ENCODE measurements around the gene KLHDC1. TPM values are rescaled to one million over a fixed set of nuclear protein-coding genes. Genes with fewer than 3 reads are reported as not detected.

The KLHDC1 gene
- polyA plus RNA-seq, 1 of the 3 experiments (the other 2 are of a cell fraction) = 0.31 TPM

DNA sequence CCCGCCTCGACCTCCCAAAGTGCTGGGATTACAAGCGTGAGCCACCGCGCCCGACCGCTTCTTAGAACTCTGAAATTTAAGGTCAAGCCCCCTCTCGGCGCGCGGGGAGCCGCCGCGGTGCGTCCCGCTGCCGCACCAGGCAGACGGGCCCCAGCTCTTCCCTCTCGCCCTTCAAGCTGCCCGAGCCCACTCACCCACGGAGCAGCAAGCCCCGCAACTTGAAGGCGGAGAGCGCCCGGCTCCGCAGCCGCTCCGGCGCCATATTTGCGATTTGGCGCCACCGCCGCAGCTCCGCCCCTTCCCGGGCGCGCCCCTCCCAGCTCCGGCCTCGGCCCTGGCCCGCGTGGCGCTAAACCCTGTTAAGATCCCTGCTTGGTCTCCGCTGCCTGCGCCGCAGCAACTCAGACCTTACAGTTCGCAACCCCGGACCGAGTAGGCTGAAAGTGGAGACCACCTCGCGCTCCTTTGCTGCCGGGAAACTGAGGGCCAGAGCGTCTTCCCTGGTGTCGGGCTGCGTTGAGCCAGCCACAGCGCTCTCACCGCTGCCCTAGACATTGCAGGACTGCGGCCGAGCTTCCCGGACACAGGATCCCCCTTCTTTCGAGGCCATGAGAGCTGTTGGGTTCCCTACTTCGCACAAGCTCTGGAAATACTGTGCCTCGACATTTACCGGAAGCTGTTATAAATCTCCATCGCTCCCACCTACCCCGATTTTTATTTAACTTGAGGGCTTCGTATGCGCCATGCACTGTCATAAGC, 4.8 kb upstream of the KLHDC1 start, which contains the start of gene POLE2:
Gene POLE2 (minus strand): TSS at position 273 of the 759 bp plus-strand sequence. CDS start 11 bp downstream, at position 262.
- H3K27ac ChIP-seq (ENCODE audit: low read depth in 2 of 2, low read length in 1 of 2) = peak within 1 kb of the TSS; percentile 34 to 89; a peak in 3 of 4 replicates
- ChIA-PET POLR2A (interaction anchor here (0.6 to 1.7 kb wide), 8 partner anchors 11 to 84 kb away, joined by 3 to 9 read pairs (median 4); partner anchors contain the start of genes DNAAF2 and KLHDC2), CTCF (interaction anchor here (1.2 to 2.6 kb wide), 4 partner anchors 23 to 101 kb away, joined by 3 to 9 read pairs (median 4); partner anchors contain the start of genes DNAAF2, KLHDC2 and RPS29)
- H3K9ac ChIP-seq = peak within 1 kb of the TSS; percentile 81
- H3K4me2 ChIP-seq = peak within 1 kb of the TSS; percentile 77
- peaks cover 0 to 4% of the 10 kb centered on the region in 2 experiments; a peak in 1 of 4 replicates for H3K4me1 ChIP-seq (ENCODE audit: control insufficient read depth in 1 of 2, insufficient read depth in 2 of 2, low read depth in 1 of 2, low read length in 1 of 2)
- H3K36me3 ChIP-seq (replicated peaks in 1 of 2; ENCODE audit: control insufficient read depth in 1 of 2, insufficient read depth in 2 of 2, low read length in 1 of 2) = no peaks in the 10 kb centered on the region
- peaks cover 24% of the 10 kb centered on the region for H3F3A ChIP-seq (replicated peaks; ENCODE audit: insufficient read depth)
- peak within 1 kb of the TSS; percentile 52 to 79 for H3K4me3 ChIP-seq (ENCODE audit: low read depth in 2 of 2, low read length in 1 of 2)
- H3K79me2 ChIP-seq (ENCODE audit: insufficient read depth) = peaks cover 14% of the 10 kb centered on the region
- H3K9me3 ChIP-seq = no peaks in the 10 kb centered on the region
- no peaks in the 10 kb centered on the region for H4K20me1 ChIP-seq (ENCODE audit: insufficient read depth)
- H3K9me2 ChIP-seq = no peaks in the 10 kb centered on the region
- peak within 1 kb of the TSS; percentile 100 for H2AFZ ChIP-seq (ENCODE audit: low read depth)
- WGBS (ENCODE audit: low lambda C conversion rate) = 33% methylated on average over 17 of the region's 67 CpGs
- H3K27me3 ChIP-seq (ENCODE audit: insufficient read depth) = no peaks in the 10 kb centered on the region
- TF ChIP-seq, protein P1, sequence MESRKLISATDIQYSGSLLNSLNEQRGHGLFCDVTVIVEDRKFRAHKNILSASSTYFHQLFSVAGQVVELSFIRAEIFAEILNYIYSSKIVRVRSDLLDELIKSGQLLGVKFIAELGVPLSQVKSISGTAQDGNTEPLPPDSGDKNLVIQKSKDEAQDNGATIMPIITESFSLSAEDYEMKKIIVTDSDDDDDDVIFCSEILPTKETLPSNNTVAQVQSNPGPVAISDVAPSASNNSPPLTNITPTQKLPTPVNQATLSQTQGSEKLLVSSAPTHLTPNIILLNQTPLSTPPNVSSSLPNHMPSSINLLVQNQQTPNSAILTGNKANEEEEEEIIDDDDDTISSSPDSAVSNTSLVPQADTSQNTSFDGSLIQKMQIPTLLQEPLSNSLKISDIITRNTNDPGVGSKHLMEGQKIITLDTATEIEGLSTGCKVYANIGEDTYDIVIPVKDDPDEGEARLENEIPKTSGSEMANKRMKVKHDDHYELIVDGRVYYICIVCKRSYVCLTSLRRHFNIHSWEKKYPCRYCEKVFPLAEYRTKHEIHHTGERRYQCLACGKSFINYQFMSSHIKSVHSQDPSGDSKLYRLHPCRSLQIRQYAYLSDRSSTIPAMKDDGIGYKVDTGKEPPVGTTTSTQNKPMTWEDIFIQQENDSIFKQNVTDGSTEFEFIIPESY (IDR thresholded peaks at IDR 0.05; ENCODE audit: borderline replicate concordance, low read depth) = no peak
- TF ChIP-seq MXI1 (IDR thresholded peaks at IDR 0.05; ENCODE audit: low read depth, low read length) (peak; percentile 63; the same call in 1 of the 2 replicates), POLR2AphosphoS5 (IDR thresholded peaks at IDR 0.05; ENCODE audit: low read depth, low read length) (peak; percentile 58), YY1 (IDR thresholded peaks at IDR 0.05; ENCODE audit: low read depth) (peak; percentile 91), GABPA (IDR thresholded peaks at IDR 0.05; ENCODE audit: low read depth) (peak; percentile 58), TAF1 (IDR thresholded peaks at IDR 0.05; ENCODE audit: borderline replicate concordance, low read depth, low read length) (peak; percentile 79; the same call in 1 of the 2 replicates), MEF2A (IDR thresholded peaks at IDR 0.05; ENCODE audit: borderline replicate concordance, low read depth) (no peak), CHD2 (IDR thresholded peaks at IDR 0.05; ENCODE audit: low read length, partially characterized antibody) (no peak), SIN3A (IDR thresholded peaks at IDR 0.05; ENCODE audit: borderline replicate concordance, low read depth, low read length) (0 out of 2 replicates have a peak, but pooled peaks have one; percentile 76), TEAD4 (IDR thresholded peaks at IDR 0.05; ENCODE audit: borderline replicate concordance, insufficient read depth) (no peak), TCF12 (IDR thresholded peaks at IDR 0.05) (no peak), RAD21 (IDR thresholded peaks at IDR 0.05; ENCODE audit: low read length) (no peak), FOSL2 (IDR thresholded peaks at IDR 0.05; ENCODE audit: borderline replicate concordance, low read depth) (no peak), RFX5 (IDR thresholded peaks at IDR 0.05; ENCODE audit: low read length) (no peak), FOXM1 (IDR thresholded peaks at IDR 0.05; ENCODE audit: low read depth) (no peak), IRF3 (IDR thresholded peaks at IDR 0.05; ENCODE audit: low read depth, low read length) (no peak), RCOR1 (IDR thresholded peaks at IDR 0.05; ENCODE audit: low read length) (no peak), NFIC (IDR thresholded peaks at IDR 0.05; ENCODE audit: borderline replicate concordance) (no peak)
- TF ChIP-seq, protein P2, sequence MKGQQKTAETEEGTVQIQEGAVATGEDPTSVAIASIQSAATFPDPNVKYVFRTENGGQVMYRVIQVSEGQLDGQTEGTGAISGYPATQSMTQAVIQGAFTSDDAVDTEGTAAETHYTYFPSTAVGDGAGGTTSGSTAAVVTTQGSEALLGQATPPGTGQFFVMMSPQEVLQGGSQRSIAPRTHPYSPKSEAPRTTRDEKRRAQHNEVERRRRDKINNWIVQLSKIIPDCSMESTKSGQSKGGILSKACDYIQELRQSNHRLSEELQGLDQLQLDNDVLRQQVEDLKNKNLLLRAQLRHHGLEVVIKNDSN (IDR thresholded peaks at IDR 0.05; ENCODE audit: borderline replicate concordance, low read depth) = peak; percentile 44
- TF ChIP-seq, protein P3, sequence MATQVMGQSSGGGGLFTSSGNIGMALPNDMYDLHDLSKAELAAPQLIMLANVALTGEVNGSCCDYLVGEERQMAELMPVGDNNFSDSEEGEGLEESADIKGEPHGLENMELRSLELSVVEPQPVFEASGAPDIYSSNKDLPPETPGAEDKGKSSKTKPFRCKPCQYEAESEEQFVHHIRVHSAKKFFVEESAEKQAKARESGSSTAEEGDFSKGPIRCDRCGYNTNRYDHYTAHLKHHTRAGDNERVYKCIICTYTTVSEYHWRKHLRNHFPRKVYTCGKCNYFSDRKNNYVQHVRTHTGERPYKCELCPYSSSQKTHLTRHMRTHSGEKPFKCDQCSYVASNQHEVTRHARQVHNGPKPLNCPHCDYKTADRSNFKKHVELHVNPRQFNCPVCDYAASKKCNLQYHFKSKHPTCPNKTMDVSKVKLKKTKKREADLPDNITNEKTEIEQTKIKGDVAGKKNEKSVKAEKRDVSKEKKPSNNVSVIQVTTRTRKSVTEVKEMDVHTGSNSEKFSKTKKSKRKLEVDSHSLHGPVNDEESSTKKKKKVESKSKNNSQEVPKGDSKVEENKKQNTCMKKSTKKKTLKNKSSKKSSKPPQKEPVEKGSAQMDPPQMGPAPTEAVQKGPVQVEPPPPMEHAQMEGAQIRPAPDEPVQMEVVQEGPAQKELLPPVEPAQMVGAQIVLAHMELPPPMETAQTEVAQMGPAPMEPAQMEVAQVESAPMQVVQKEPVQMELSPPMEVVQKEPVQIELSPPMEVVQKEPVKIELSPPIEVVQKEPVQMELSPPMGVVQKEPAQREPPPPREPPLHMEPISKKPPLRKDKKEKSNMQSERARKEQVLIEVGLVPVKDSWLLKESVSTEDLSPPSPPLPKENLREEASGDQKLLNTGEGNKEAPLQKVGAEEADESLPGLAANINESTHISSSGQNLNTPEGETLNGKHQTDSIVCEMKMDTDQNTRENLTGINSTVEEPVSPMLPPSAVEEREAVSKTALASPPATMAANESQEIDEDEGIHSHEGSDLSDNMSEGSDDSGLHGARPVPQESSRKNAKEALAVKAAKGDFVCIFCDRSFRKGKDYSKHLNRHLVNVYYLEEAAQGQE (IDR thresholded peaks at IDR 0.05; ENCODE audit: low read depth, low read length) = peak; percentile 22; the same call in 1 of the 2 replicates
- TF ChIP-seq, protein P4, sequence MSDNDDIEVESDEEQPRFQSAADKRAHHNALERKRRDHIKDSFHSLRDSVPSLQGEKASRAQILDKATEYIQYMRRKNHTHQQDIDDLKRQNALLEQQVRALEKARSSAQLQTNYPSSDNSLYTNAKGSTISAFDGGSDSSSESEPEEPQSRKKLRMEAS (IDR thresholded peaks at IDR 0.05; ENCODE audit: low read depth) = peak; percentile 98
- peak; percentile 93 for DNase-seq

Measured in SK-N-SH (cell line).